Right lung (tissue), 5 donors: ENCODE data around the gene NTMT1. TPM values are rescaled to one million over a fixed set of nuclear protein-coding genes. Genes with fewer than 3 reads are reported as not detected.

ENCODE experiments used
- DNase-seq, 2 donors: peaks; one replicate each; pipeline ENCODE4 v3.0.0-alpha.2; 2013
- polyA plus RNA-seq, 5 donors: library from polyadenylated mRNA; unstranded; fragments of 120-200 nt; gene quantifications; one replicate each; pipeline versions ENCODE4 v1.2.1 to v1.2.3, GENCODE V29; 2013; ENCODE audit warnings: inconsistent platforms in 1 of 5, low replicate concordance in 1 of 5; ENCODE audit not compliant: insufficient read length in 5 of 5, insufficient read depth in 1 of 5

Gene NTMT1
- polyA plus RNA-seq, 5 donors = 20.9 to 30.1 (median 23.2) TPM

GRCh38 chr9:129673602-129674001, 47.6 kb downstream of the NTMT1 start:
- DNase-seq = no peak

- DNase-seq = no peak
Observed at GRCh38 chr9:129674229-129674628, 48.3 kb downstream of the NTMT1 start.

GRCh38 chr9:129675620-129676019, 49.7 kb downstream of the NTMT1 start:
- DNase-seq = no peak

- no peak for DNase-seq
Observed at GRCh38 chr9:129676287-129676686, 50.3 kb downstream of the NTMT1 start.

DNA sequence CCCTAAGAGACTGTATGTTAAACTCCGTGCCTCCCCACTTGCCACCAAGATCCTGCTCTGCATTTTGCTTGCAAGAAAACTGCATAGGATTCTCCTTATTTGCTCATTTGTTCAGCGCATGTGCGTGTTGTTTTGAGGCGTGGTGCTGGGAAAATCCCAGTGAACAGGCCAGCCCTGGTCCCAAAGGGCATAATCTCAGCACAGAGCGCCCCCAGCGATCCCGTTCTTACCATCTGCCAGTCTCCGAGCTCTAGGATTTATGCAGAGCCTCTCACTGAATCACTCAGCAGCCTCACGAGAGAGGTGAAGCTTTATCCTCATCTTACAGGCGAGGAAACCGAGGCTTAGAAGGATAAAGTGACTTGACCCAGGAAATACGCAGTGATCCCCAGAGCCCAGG, 51.0 kb downstream of the NTMT1 start:
- DNase-seq = no peak

DNA sequence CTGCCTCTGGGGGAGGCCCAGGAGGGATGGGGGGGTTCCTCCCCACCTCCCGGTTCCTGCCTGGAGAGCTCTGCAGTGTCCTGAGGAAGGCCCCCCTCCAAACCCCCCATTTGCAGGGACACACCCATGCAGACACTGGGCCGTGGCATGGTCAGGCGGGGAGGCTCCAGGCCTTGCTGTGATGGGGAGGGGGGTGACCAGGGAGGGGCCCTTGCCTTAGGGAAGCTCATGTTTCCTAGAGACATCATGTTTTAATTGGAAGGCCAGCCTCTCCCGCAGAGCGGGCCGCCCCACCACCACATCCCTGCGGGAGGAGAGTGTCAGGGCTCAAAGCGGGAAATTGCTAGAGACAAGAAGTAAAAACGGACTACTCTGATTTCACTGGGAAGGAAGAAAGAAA, 51.5 kb downstream of the NTMT1 start:
- no peak for DNase-seq

DNA sequence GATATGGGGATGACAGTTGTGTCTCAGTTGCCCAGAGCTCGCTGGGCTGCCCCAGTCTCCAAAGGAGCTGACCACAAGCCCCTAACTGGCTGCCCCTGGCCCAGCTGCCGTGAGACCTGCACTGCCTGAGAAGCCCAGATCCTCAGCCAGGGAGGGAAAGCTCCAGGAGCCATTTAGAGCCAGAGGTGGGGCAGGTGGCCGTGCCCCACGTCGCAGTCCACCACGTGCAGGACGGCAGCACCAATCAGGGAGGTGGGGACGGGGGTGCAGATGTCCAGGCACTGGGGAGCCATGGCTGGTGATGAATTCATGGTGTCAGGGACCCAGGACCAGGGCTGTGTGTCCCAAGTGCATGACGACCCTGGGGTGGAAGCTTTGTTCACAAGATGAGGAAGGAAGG, 52.9 kb downstream of the NTMT1 start:
- no peak for DNase-seq

DNA sequence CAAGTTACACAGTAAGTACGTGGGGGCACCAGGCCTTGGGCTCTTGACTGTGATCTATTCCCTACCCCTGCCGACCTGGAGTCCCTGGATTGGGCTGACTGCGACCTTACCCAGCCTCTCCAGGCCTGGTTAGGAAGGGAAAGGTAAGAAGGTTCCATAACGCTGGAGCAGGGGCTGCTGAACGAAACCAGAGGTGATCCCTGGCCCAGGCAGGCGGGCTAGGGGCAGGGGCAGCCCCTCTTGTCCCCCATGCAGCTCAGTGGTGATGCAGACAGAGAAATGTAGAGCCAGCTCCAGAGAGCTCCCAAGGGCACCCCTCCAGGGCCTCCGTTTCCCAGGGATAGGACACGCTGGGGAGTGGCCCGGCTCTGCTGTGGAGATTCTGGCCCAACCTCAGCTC, 53.6 kb downstream of the NTMT1 start:
- DNase-seq = no peak

- no peak for DNase-seq
Observed at GRCh38 chr9:129681924-129682323, 56.0 kb downstream of the NTMT1 start.

- no peak for DNase-seq
Observed at GRCh38 chr9:129682381-129682780, 56.4 kb downstream of the NTMT1 start.

- no peak for DNase-seq
Observed at GRCh38 chr9:129685220-129685932, 59.4 kb downstream of the NTMT1 start.

Other genes with a start within 250 kb of the NTMT1 start
- under 1 TPM; 0.34 to 0.71 (median 0.53) TPM for gene C9orf50, start 5.1 kb upstream of the NTMT1 start, polyA plus RNA-seq
- 10 to 100 TPM; 11.9 to 17.3 (median 15.1) TPM for gene ASB6, start 16.0 kb downstream of the NTMT1 start, polyA plus RNA-seq
- 1 to 10 TPM in 3 of 5 donors, under 1 TPM in 2; 0.63 to 1.4 (median 1.2) TPM for gene PRRX2, start 39.5 kb downstream of the NTMT1 start, polyA plus RNA-seq
- gene PTGES, start 126.9 kb downstream of the NTMT1 start, polyA plus RNA-seq = 1 to 10 TPM; 4.4 to 6.8 (median 6.6) TPM
- gene TOR1B, start 177.0 kb downstream of the NTMT1 start, polyA plus RNA-seq = 10 to 100 TPM; 19.2 to 22.8 (median 20.5) TPM
- 10 to 100 TPM; 38.1 to 44.4 (median 38.9) TPM for gene TOR1A, start 198.0 kb downstream of the NTMT1 start, polyA plus RNA-seq
- gene C9orf78, start 209.1 kb downstream of the NTMT1 start, polyA plus RNA-seq = 10 to 100 TPM; 61.3 to 86.0 (median 70.0) TPM
- 10 to 100 TPM; 17.3 to 24.3 (median 21.0) TPM for gene USP20, start 209.3 kb downstream of the NTMT1 start, polyA plus RNA-seq